GM20000 (cell line): Measurements from ENCODE around the gene CEP41.

Experiments used
- DNase-seq: peaks from one replicate; pipeline ENCODE4 v3.0.0; 2012; ENCODE audit warnings: low spot score
- CTCF ChIP-seq: IDR thresholded peaks from 2 replicates; pipeline ENCODE4 v1.5.1; 2012; ENCODE audit warnings: mild to moderate bottlenecking, control low read depth; ENCODE audit errors: extremely low read depth, missing control alignments

The CEP41 gene

DNA sequence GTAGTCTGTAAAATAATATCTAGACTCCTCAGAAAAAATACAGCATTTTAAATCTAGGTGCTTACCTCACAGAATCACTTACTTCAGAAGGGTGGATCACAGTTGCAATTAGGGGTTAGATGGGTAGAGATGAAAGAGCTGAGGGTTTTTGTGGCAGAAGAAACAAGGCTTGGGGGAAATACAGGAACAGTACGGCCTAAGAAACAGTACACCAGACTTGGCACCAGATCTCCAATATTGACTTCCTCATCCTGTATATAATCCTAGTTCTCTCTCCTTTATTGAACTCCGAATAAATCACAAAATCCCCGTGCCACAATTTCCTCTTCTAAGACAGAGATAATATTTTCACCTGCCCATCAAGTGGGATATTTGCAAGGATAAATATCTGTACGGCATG, 14.3 kb downstream of the CEP41 start:
- no peak for DNase-seq
- no peak for TF ChIP-seq CTCF

DNA sequence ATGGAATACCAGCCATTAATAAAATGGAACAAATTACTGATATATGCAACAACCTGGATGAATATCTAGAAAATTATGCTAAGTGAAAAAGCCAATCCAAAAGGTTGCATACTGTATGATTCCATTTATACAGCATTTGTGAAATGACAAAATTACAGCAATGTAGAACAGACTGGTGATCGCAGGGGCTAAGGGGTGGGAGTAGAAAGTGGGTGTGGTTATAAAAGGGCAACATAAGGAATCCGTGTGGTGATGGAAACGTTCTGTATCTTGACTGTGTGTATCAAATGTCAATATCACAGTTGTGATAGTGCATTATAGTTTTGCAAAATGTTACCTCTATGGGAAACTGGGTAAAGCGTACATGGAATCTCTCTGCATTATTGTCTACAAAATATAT, 15.0 kb downstream of the CEP41 start:
- DNase-seq = no peak
- TF ChIP-seq CTCF = no peak

DNA sequence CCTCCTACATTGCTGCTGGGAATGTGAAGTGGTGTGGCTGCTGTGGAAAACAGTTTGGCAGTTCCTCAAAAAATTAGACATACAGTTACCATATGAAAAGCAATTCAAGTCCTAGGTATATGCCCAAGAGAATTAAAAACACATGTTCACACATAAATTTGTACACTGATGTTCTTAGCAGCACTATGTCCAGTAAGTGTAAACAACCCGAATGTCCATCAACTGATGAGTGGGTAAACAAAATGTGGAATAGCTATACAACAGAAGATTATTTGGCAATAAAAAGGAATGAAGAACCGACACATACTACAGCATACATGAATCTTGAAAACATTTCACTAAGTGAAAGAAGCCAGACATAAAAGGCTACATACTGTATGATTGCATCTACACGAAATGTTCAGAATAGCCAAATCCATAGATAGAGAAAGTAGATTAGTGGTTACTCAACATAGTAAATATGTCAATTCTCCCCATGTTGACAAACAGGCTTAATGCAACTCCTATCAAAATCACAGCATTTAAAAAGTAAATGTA, 17.2 kb downstream of the CEP41 start:
- TF ChIP-seq CTCF = no peak
- no peak for DNase-seq

DNA sequence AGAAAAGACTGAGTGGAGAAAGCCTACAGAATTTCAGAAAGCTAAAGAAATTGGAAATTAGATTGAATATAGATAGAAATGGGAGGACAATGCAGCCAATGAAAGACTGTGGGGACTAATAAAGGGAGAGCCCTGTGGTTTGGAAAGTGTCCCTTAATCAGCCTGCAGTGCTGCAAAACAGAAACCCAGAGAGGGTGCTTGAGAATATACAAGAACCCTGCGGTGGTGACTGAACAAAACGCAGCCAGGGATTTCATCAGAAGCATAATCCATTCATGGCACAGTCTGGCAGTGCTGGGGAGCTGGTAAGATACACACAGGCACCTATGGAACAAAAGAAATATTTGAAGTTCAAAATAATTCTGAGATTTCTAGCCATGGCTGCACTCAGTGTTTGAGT, 19.1 kb downstream of the CEP41 start:
- TF ChIP-seq CTCF = no peak
- no peak for DNase-seq

DNA sequence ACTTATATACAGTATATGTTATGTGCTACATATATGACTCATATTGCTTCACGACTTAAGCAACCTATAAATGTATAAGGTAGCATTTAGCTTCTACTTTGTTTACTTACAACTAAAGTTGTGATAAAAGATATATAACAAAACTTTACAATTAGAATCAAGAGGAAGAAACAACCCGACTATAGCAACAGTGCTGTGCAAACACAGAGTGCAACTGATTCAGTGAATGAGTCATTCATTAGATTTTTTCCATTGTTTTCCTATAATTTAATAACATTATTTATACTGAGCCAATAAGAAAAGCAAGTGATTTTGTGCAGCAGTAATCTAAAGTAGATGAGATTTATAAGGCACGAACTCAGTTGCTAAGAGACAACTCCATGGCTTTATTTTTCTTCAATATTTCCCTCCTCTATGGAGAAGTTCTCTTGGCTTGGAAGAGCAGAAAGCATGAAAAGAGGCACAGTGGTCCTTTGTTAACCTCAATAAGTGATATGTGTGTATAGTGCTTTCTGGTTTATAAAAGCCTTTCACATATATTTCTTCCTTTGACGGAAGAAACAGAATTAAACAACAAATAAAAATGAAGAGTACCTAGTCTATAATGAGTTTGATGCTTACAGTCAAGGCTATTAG, 19.8 kb downstream of the CEP41 start:
- DNase-seq = no peak
- TF ChIP-seq CTCF = no peak

GRCh38 chr7:130419658-130420057, 21.2 kb downstream of the CEP41 start:
- no peak for DNase-seq
- TF ChIP-seq CTCF = no peak

GRCh38 chr7:130418306-130418705, 22.5 kb downstream of the CEP41 start:
- DNase-seq = no peak
- TF ChIP-seq CTCF = no peak
